GM19397 (cell line): ENCODE measurements around the gene AMOTL1.
"Not testable (repeated sequence)": the region's sequence is repeated elsewhere in the genome, so short reads cannot be mapped to it uniquely, and the experiment has no call there.

ENCODE experiments used
- ATAC-seq: cut with Tn5 transposase; IDR thresholded peaks from one replicate; pipeline ENCODE4 v1.9.1; 2021; ENCODE audit warnings: mild to moderate bottlenecking, moderate library complexity; ENCODE audit not compliant: unreplicated experiment

AMOTL1 gene

GRCh38 chr11:94821439-94821838, 53.3 kb downstream of the AMOTL1 start:
- no peak for ATAC-seq

- no peak for ATAC-seq
These were observed 53.9 kb downstream of the AMOTL1 start for GRCh38 chr11:94822080-94822479.

GRCh38 chr11:94823102-94823732, 55.1 kb downstream of the AMOTL1 start:
- ATAC-seq, result no peak

- ATAC-seq, result no peak
These were observed 56.9 kb downstream of the AMOTL1 start for GRCh38 chr11:94825031-94825430.

GRCh38 chr11:94825481-94825880, 57.3 kb downstream of the AMOTL1 start:
- ATAC-seq, result no peak

GRCh38 chr11:94826415-94826814, 58.3 kb downstream of the AMOTL1 start:
- ATAC-seq, result no peak

GRCh38 chr11:94828088-94828487, 59.9 kb downstream of the AMOTL1 start:
- no peak for ATAC-seq

- ATAC-seq, result no peak
These were observed 62.8 kb downstream of the AMOTL1 start for GRCh38 chr11:94830722-94831510.

- ATAC-seq, result no peak
These were observed 63.4 kb downstream of the AMOTL1 start for GRCh38 chr11:94831529-94831928.

GRCh38 chr11:94832604-94833235, 64.6 kb downstream of the AMOTL1 start:
- ATAC-seq, result no peak

- ATAC-seq, result no peak
These were observed 66.9 kb downstream of the AMOTL1 start for GRCh38 chr11:94834911-94835593.

GRCh38 chr11:94835594-94835927, 67.4 kb downstream of the AMOTL1 start:
- no peak for ATAC-seq

- ATAC-seq, result no peak
These were observed 69.2 kb downstream of the AMOTL1 start for GRCh38 chr11:94837317-94837716.

- no peak for ATAC-seq
These were observed 70.0 kb downstream of the AMOTL1 start for GRCh38 chr11:94838027-94838731.

GRCh38 chr11:94840209-94840608, 72.1 kb downstream of the AMOTL1 start:
- no peak for ATAC-seq

GRCh38 chr11:94844031-94844430, 75.9 kb downstream of the AMOTL1 start:
- no peak for ATAC-seq

GRCh38 chr11:94845622-94846021, 77.5 kb downstream of the AMOTL1 start:
- ATAC-seq, result no peak

- ATAC-seq, result no peak
These were observed 81.7 kb downstream of the AMOTL1 start for GRCh38 chr11:94849839-94850238.

GRCh38 chr11:94851864-94852636, 83.9 kb downstream of the AMOTL1 start:
- no peak for ATAC-seq

- ATAC-seq, result not testable (repeated sequence)
These were observed 85.1 kb downstream of the AMOTL1 start for GRCh38 chr11:94853288-94853687.
